Gastrocnemius medialis (tissue), 4 donors: Measurements from ENCODE around the gene GABRB2. TPM values are rescaled to one million over a fixed set of nuclear protein-coding genes. Genes with fewer than 3 reads are reported as not detected.

Experiments
- ATAC-seq, 2 donors: fragments of 150-250 bp; one replicate each; pipeline ENCODE4 v1.9.1; 2016
- DNase-seq, 2 donors: peaks; one replicate each; pipeline ENCODE4 v3.0.0-alpha.2; 2019
- H3K27ac ChIP-seq, 4 donors: fragments of 200-600 bp; sonication (generic); 1 replicate in 1 of 4; 2 replicates in 3 of 4; pipeline ENCODE4 v1.5.1; 2016 to 2018; ENCODE audit warnings: mild to moderate bottlenecking in 2 of 4, moderate library complexity in 1 of 4
- H3K27me3 ChIP-seq, 3 donors: fragments of 200-600 bp; sonication (generic) in 2 of 3; 1 replicate in 1 of 3; 2 replicates in 2 of 3; pipeline versions ENCODE4 v1.5.1 to v1.6.0; 2016 to 2019; ENCODE audit warnings: mild to moderate bottlenecking in 1 of 3, moderate library complexity in 1 of 3
- H3K36me3 ChIP-seq, 2 donors: fragments of 200-600 bp; sonication (generic) in 1 of 2; one replicate each; pipeline ENCODE4 v1.5.1; 2017 to 2018
- H3K4me1 ChIP-seq, 2 donors: fragments of 200-600 bp; sonication (generic) in 1 of 2; one replicate each; pipeline ENCODE4 v1.5.1; 2016 to 2017; ENCODE audit warnings: mild to moderate bottlenecking in 2 of 2
- H3K4me3 ChIP-seq, 4 donors: fragments of 200-600 bp; sonication (generic) in 3 of 4; 1 replicate in 1 of 4; 2 replicates in 3 of 4; pipeline ENCODE4 v1.5.1; 2016 to 2019; ENCODE audit warnings: mild to moderate bottlenecking in 2 of 4
- H3K9me3 ChIP-seq, 3 donors: fragments of 200-600 bp; sonication (generic) in 2 of 3; 1 replicate in 1 of 3; 2 replicates in 2 of 3; pipeline ENCODE4 v1.5.1; 2016 to 2019
- CTCF ChIP-seq, 5 experiments: fragments of 450-650 bp in 3 of 5; fragments of 200-600 bp in 2 of 5; sonication (generic) in 2 of 5; IDR thresholded peaks in 4 of 5; conservative IDR thresholded peaks in 1 of 5; 1 replicate in 4 of 5; 2 replicates in 1 of 5; pipeline ENCODE4 v1.5.1; 2016 to 2019; ENCODE audit warnings: antibody characterized with exemption in 5 of 5, mild to moderate bottlenecking in 3 of 5, moderate library complexity in 3 of 5
- POLR2A ChIP-seq, 2 donors: fragments of 450-650 bp; IDR thresholded peaks; one replicate each; pipeline ENCODE4 v1.6.1; 2017; ENCODE audit warnings: antibody characterized with exemption in 2 of 2, mild to moderate bottlenecking in 2 of 2, moderate library complexity in 2 of 2
- in situ Hi-C, 4 donors: fragments of 200-750 bp; cut with MboI; loops; one replicate each; pipeline versions ENCODE4 v1.15.0 to v1.8.0; 2017; ENCODE audit warnings: low sequenced_read_pairs in 4 of 4
- intact Hi-C: fragments of 100-400 bp; cut with DNase I; formaldehyde crosslinking; loops from one replicate; pipeline ENCODE4 v1.15.1; 2023; ENCODE audit warnings: low total_unique reads
- total RNA-seq, 4 donors: library from RNA; depleted of rRNA; stranded (reverse); fragments of >200 nt; gene quantifications; one replicate each; pipeline versions ENCODE4 v1.1.0 to v1.2.3, GENCODE V29; 2016

The GABRB2 gene
- total RNA-seq, 4 donors from 2014 or later: 0.16 to 0.97 (median 0.63) TPM

DNA sequence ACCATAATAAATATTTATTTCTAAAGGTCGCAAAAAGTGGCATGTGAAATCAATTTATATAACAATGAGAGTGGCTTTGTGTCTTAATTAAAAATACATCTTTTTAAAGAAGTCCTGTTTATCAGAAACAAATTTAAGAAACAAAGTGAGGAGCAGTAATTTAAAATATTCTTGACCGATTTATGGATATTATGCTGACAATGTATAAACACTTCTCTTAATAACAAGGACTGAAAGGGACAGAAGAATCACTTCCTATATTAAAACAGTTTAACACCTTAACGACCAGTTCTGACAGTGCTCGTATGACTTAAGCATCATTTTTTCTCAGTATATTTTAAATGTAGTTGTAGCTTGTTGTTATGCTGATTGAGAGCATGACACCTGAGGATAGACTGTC, 149.1 kb downstream of the GABRB2 start:
- no peak overlapping the region for H3K27ac ChIP-seq
- H3K36me3 ChIP-seq: no peaks in the 10 kb centered on the region
- no peak overlapping the region for H3K4me3 ChIP-seq
- TF ChIP-seq CTCF (IDR thresholded peaks at IDR 0.05 in 4 of 5, conservative IDR thresholded peaks at IDR 0.05 in 1 of 5) (no peak), POLR2A (IDR thresholded peaks at IDR 0.05) (no peak)
- in situ Hi-C loops: no loop called here
- H3K9me3 ChIP-seq: no peaks in the 10 kb centered on the region
- intact Hi-C loops: no loop called here
- DNase-seq (no peak), ATAC-seq (no peak)
- H3K4me1 ChIP-seq: no peaks in the 10 kb centered on the region
- H3K27me3 ChIP-seq: no peaks in the 10 kb centered on the region

DNA sequence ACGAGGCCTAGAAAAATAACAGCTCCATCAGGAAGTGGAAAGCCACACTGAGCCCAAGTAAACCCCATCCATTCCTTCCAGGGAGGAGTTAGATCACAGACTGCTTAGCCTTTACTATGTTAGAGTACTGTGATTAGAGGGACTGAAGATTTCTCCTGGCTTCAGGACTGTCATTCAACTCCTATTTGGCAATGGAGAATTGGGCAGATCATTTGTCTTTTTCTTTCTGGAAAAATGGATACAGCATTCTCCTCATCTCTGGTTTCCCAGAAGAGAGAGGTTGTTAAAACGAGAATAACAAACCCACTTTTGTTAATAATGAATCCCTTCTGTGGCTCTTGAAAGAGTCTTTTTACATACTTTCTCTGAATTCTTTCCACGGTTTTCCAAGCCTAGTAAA, 150.4 kb downstream of the GABRB2 start:
- no peak overlapping the region for H3K27ac ChIP-seq
- no peak for TF ChIP-seq CTCF (IDR thresholded peaks at IDR 0.05 in 4 of 5, conservative IDR thresholded peaks at IDR 0.05 in 1 of 5)
- TF ChIP-seq POLR2A (IDR thresholded peaks at IDR 0.05): no peak
- no peaks in the 10 kb centered on the region for H3K4me1 ChIP-seq
- in situ Hi-C loops: no loop called here
- H3K27me3 ChIP-seq: no peaks in the 10 kb centered on the region
- no peaks in the 10 kb centered on the region for H3K9me3 ChIP-seq
- no peak overlapping the region for H3K4me3 ChIP-seq
- no peaks in the 10 kb centered on the region for H3K36me3 ChIP-seq
- no peak for ATAC-seq
- no peak for DNase-seq
- intact Hi-C loops: no loop called here

- TF ChIP-seq POLR2A (IDR thresholded peaks at IDR 0.05): no peak
- TF ChIP-seq CTCF (IDR thresholded peaks at IDR 0.05 in 4 of 5, conservative IDR thresholded peaks at IDR 0.05 in 1 of 5): no peak
- H3K27me3 ChIP-seq: no peaks in the 10 kb centered on the region
- ATAC-seq (no peak), DNase-seq (no peak)
- H3K9me3 ChIP-seq: no peaks in the 10 kb centered on the region
- no peaks in the 10 kb centered on the region for H3K36me3 ChIP-seq
- in situ Hi-C loops (no loop called here), intact Hi-C loops (no loop called here)
- H3K4me3 ChIP-seq: no peak overlapping the region
- no peaks in the 10 kb centered on the region for H3K4me1 ChIP-seq
- no peak overlapping the region for H3K27ac ChIP-seq
Measured at GRCh38 chr5:161391724-161392123, 154.8 kb downstream of the GABRB2 start.

- intact Hi-C loops: no loop called here
- no peaks in the 10 kb centered on the region for H3K36me3 ChIP-seq
Measured at GRCh38 chr5:161391016-161391415, 155.5 kb downstream of the GABRB2 start.

More at GRCh38 chr5:161391016-161391415, 155.5 kb downstream of the GABRB2 start:
- Histone ChIP-seq H3K9me3 (no peaks in the 10 kb centered on the region), H3K27ac (no peak overlapping the region), H3K27me3 (no peaks in the 10 kb centered on the region), H3K4me1 (no peaks in the 10 kb centered on the region), H3K4me3 (no peak overlapping the region)
- in situ Hi-C loops: no loop called here
- DNase-seq (no peak), ATAC-seq (no peak)
- TF ChIP-seq POLR2A (IDR thresholded peaks at IDR 0.05) (no peak), CTCF (IDR thresholded peaks at IDR 0.05 in 4 of 5, conservative IDR thresholded peaks at IDR 0.05 in 1 of 5) (no peak)
